OCI-LY1 (cell line): ENCODE measurements around the gene PXDC1.
"Not testable (repeated sequence)": the region's sequence is repeated elsewhere in the genome, so short reads cannot be mapped to it uniquely, and the experiment has no call there.

Experiments used
- H2AFZ ChIP-seq: fragments of 200-600 bp; sonication (generic), shearing (Covaris generic); 2 replicates; pipeline ENCODE4 v1.6.0; 2014; ENCODE audit warnings: antibody characterized with exemption, mild to moderate bottlenecking, low read length
- H3F3A ChIP-seq: fragments of 200-600 bp; sonication (generic), shearing (Covaris generic); 2 replicates; pipeline ENCODE4 v1.6.0; 2014; ENCODE audit warnings: mild to moderate bottlenecking, antibody characterized with exemption, low read length, moderate library complexity; ENCODE audit not compliant: insufficient read depth
- H3K27ac ChIP-seq: fragments of 200-600 bp; sonication (generic); 2 replicates; pipeline ENCODE4 v1.5.1; 2014; ENCODE audit warnings: low read length, mixed run types, mild to moderate bottlenecking, low read depth; ENCODE audit not compliant: poor library complexity, severe bottlenecking
- H3K27me3 ChIP-seq: fragments of 200-600 bp; sonication (generic); 2 replicates; pipeline ENCODE4 v1.6.0; 2014; ENCODE audit warnings: antibody characterized with exemption, mild to moderate bottlenecking, low read length, moderate library complexity; ENCODE audit not compliant: insufficient read depth
- H3K36me3 ChIP-seq: fragments of 200-600 bp; sonication (generic); 2 replicates; pipeline ENCODE4 v1.6.1; 2014; ENCODE audit warnings: mild to moderate bottlenecking, antibody characterized with exemption, low read length, moderate library complexity, mixed read lengths; ENCODE audit not compliant: insufficient read depth
- H3K4me1 ChIP-seq: fragments of 200-600 bp; sonication (generic); 2 replicates; pipeline ENCODE4 v1.5.1; 2014; ENCODE audit warnings: mild to moderate bottlenecking, low read length, moderate library complexity; ENCODE audit not compliant: insufficient read depth, severe bottlenecking
- H3K4me2 ChIP-seq: fragments of 200-600 bp; sonication (generic), shearing (Covaris generic); 2 replicates; pipeline ENCODE4 v1.6.1; 2014; ENCODE audit warnings: low read length
- H3K4me3 ChIP-seq: fragments of 200-600 bp; sonication (generic); 2 replicates; pipeline ENCODE4 v1.5.1; 2014; ENCODE audit warnings: low read length, low read depth, mild to moderate bottlenecking, mixed read lengths; ENCODE audit not compliant: poor library complexity, severe bottlenecking
- H3K79me2 ChIP-seq: fragments of 200-600 bp; shearing (Covaris generic); 2 replicates; pipeline ENCODE4 v1.6.1; 2016; ENCODE audit warnings: mixed run types, low read length, mixed read lengths; ENCODE audit not compliant: insufficient read depth
- H3K9ac ChIP-seq: fragments of 200-600 bp; sonication (generic), shearing (Covaris generic); 2 replicates; pipeline ENCODE4 v1.6.1; 2014; ENCODE audit warnings: mild to moderate bottlenecking, low read length, mixed read lengths
- H3K9me2 ChIP-seq: fragments of 200-600 bp; sonication (generic), shearing (Covaris generic); 2 replicates; pipeline ENCODE4 v1.6.1; 2014; ENCODE audit warnings: low read depth, mild to moderate bottlenecking, low read length, mixed read lengths
- H3K9me3 ChIP-seq: fragments of 200-600 bp; shearing (Covaris generic); 2 replicates; pipeline ENCODE4 v1.6.1; 2014; ENCODE audit warnings: low read length, mixed read lengths
- H4K20me1 ChIP-seq: fragments of 200-600 bp; sonication (generic), shearing (Covaris generic); 2 replicates; pipeline ENCODE4 v1.6.0; 2016; ENCODE audit warnings: mild to moderate bottlenecking, low read length; ENCODE audit not compliant: insufficient read depth
- EZH2 ChIP-seq: fragments of 200-600 bp; sonication (generic), shearing (Covaris generic); IDR thresholded peaks from 2 replicates; pipeline ENCODE4 v1.8.0; 2017; ENCODE audit warnings: borderline replicate concordance, mixed run types, mild to moderate bottlenecking, antibody characterized with exemption, low read length, moderate library complexity, mixed read lengths
- TF ChIP-seq, protein P1 (sequence below): fragments of 200-600 bp; sonication (generic), shearing (Covaris generic); IDR thresholded peaks from 2 replicates; pipeline ENCODE4 v1.5.1; 2017; ENCODE audit warnings: mild to moderate bottlenecking, antibody characterized with exemption, low read length, moderate library complexity, mixed read lengths

Gene PXDC1

DNA sequence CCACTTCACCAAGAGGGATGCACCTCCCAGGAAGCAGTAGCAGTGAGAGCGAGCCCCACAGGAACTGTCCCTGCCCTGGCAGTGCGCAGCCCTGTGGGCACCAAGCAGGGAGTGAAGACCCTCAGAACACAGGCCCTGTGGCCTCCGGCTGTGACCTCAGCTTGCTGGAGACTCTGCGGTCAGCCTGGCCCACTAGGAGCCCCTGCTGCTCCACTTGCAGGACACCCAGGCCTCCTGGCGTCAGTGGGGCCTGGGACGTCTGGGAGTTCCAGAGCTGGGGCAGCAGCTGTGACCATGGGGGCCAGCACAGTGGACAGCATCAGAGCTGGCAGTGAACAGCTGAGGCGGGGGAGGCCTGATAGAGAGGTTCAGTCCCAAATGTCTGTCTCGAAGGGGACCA is 28.3 kb downstream of the PXDC1 start:
- TF ChIP-seq, protein P1, sequence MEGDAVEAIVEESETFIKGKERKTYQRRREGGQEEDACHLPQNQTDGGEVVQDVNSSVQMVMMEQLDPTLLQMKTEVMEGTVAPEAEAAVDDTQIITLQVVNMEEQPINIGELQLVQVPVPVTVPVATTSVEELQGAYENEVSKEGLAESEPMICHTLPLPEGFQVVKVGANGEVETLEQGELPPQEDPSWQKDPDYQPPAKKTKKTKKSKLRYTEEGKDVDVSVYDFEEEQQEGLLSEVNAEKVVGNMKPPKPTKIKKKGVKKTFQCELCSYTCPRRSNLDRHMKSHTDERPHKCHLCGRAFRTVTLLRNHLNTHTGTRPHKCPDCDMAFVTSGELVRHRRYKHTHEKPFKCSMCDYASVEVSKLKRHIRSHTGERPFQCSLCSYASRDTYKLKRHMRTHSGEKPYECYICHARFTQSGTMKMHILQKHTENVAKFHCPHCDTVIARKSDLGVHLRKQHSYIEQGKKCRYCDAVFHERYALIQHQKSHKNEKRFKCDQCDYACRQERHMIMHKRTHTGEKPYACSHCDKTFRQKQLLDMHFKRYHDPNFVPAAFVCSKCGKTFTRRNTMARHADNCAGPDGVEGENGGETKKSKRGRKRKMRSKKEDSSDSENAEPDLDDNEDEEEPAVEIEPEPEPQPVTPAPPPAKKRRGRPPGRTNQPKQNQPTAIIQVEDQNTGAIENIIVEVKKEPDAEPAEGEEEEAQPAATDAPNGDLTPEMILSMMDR, result no peak
- Histone ChIP-seq H2AFZ (no peak overlapping the region), H3K9ac (no peak overlapping the region), H3K4me3 (no peak overlapping the region), H3K27me3 (no peaks in the 10 kb centered on the region), H3K9me2 (no peaks in the 10 kb centered on the region), H3K27ac (no peak overlapping the region), H3K36me3 (no peaks in the 10 kb centered on the region), H3K79me2 (no peaks in the 10 kb centered on the region), H3K4me1 (no peaks in the 10 kb centered on the region), H3F3A (no peaks in the 10 kb centered on the region), H4K20me1 (no peaks in the 10 kb centered on the region), H3K4me2 (no peak overlapping the region), H3K9me3 (no peaks in the 10 kb centered on the region)

DNA sequence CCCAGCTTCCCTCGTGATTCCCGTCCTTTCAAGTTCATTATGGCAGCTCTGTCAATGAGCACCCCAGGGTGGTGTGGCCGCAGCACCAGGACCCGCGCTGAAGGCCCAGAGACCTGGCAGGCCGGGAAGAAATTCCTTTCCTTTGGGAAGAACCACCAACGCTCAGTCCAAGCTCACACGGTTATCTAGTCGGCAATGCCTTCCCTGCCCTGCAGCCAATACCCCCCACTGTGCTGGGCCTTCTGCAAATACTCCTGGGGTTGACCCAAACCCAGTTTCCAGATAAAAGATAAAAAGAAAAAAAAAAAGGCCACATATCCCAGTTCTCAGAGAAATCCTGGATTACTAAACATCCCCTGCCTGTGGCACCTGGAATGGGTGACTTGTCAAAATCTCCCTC is 28.7 kb downstream of the PXDC1 start:
- Histone ChIP-seq H4K20me1 (no peaks in the 10 kb centered on the region), H3K79me2 (no peaks in the 10 kb centered on the region), H3K9me3 (no peaks in the 10 kb centered on the region), H3K36me3 (no peaks in the 10 kb centered on the region), H3F3A (no peaks in the 10 kb centered on the region), H2AFZ (no peak overlapping the region), H3K9me2 (no peaks in the 10 kb centered on the region), H3K4me2 (no peak overlapping the region), H3K27ac (no peak overlapping the region), H3K4me1 (no peaks in the 10 kb centered on the region), H3K9ac (no peak overlapping the region), H3K27me3 (no peaks in the 10 kb centered on the region), H3K4me3 (no peak overlapping the region)
- TF ChIP-seq, protein P1, result no peak
- no peak for TF ChIP-seq EZH2

DNA sequence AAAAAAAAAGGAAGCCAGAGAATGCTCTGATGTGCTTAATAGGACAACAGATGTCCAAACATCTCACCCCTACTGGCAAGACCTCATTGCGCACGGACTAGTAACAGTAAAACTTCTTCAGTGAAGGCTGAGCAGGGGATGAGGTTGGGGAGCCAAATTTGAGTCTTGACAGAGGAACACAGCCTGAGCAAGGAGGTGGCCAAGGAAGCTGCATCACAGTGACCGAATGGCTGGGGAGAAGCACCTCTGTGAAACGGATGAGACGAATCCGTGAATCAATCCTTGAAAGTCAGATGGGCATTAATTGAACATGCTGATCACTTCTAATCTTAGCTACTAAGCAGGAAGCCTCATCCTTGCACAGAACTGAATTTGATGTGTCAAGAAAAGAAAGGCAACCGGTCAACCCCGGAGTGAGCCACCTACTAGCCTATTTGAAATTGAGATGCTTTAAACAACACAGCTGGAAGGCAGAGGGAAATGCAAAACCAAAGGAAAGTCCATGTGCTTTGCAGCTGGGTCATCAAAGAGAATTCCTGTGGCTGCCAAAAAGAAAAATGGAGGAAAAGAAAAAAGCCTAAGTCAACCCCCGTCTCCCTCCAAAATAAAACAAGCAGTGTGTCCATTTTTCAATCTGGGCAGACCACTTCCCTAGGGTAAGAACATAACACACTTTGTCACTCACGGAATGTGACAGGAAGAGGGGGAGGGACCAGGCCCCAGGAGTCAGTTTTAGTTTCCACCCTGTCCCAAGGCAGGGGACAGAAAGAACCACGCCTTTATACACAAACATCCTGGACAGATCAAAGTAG is 29.5 kb downstream of the PXDC1 start:
- H3K36me3 ChIP-seq, result no peaks in the 10 kb centered on the region
- no peak overlapping the region for H2AFZ ChIP-seq
- H3K4me1 ChIP-seq, result no peaks in the 10 kb centered on the region
- no peaks in the 10 kb centered on the region for H3K79me2 ChIP-seq
- H3K4me3 ChIP-seq, result no peak overlapping the region
- H3K9ac ChIP-seq, result no peak overlapping the region
- no peaks in the 10 kb centered on the region for H3K27me3 ChIP-seq
- no peaks in the 10 kb centered on the region for H3K9me3 ChIP-seq
- H3F3A ChIP-seq, result no peaks in the 10 kb centered on the region
- H3K4me2 ChIP-seq, result no peak overlapping the region
- no peaks in the 10 kb centered on the region for H3K9me2 ChIP-seq
- no peaks in the 10 kb centered on the region for H4K20me1 ChIP-seq
- H3K27ac ChIP-seq, result no peak overlapping the region
- no peak for TF ChIP-seq EZH2
- TF ChIP-seq, protein P1, result no peak

DNA sequence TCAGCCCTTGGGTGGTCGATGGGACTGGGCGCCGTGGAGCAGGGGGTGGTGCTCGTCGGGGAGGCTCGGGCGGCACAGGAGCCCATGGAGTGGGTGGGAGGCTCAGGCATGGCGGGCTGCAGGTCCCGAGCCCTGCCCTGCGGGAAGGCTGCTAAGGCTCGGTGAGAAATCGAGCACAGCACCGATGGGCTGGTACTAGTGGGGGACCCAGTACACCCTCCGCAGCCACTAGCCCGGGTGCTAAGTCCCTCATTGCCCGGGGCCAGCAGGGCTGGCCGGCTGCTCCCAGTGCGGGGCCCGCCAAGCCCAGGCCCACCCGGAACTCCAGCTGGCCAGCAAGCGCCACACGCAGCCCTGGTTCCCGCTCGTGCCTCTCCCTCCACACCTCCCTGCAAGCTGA is 30.7 kb downstream of the PXDC1 start:
- H3K27ac ChIP-seq, H3K4me1 ChIP-seq, H3K4me2 ChIP-seq, H3K36me3 ChIP-seq, H4K20me1 ChIP-seq, H3F3A ChIP-seq, H3K9me3 ChIP-seq, H3K27me3 ChIP-seq, H2AFZ ChIP-seq, H3K9ac ChIP-seq, H3K9me2 ChIP-seq, H3K4me3 ChIP-seq, H3K79me2 ChIP-seq: not testable (repeated sequence)
